ENCODE results near the gene GRXCR1. TPM values are rescaled to one million over a fixed set of nuclear protein-coding genes. Genes with fewer than 3 reads are reported as not detected.

The GRXCR1 gene
- total RNA-seq, 1 donor from 2014 or later: not detected

- Mint-ChIP-seq H3K27ac (no peak overlapping the region), H3K4me1 (no peaks in the 10 kb centered on the region), H3K9me3 (peaks cover 4% of the 10 kb centered on the region), H3K36me3 (no peaks in the 10 kb centered on the region), H3K4me3 (no peak overlapping the region), H3K27me3 (ENCODE audit: insufficient read depth, low read depth) (no peaks in the 10 kb centered on the region)
- Histone ChIP-seq H3K4me2 (no peak overlapping the region), H3K9ac (no peak overlapping the region), H2AFZ (replicated peaks) (no peak overlapping the region), H3K4me1 (no peaks in the 10 kb centered on the region), H3K4me3 (no peak overlapping the region), H3F3A (ENCODE audit: low read depth) (no peaks in the 10 kb centered on the region), H3K27ac (no peak overlapping the region), H3K27me3 (peaks cover 5% of the 10 kb centered on the region), H3K36me3 (no peaks in the 10 kb centered on the region), H3K9me3 (ENCODE audit: low read depth) (no peaks in the 10 kb centered on the region), H3K79me2 (ENCODE audit: low read depth) (no peaks in the 10 kb centered on the region), H4K20me1 (ENCODE audit: low read depth) (no peaks in the 10 kb centered on the region)
- no peak for DNase-seq (ENCODE audit: low spot score)
- TF ChIP-seq, protein P1, sequence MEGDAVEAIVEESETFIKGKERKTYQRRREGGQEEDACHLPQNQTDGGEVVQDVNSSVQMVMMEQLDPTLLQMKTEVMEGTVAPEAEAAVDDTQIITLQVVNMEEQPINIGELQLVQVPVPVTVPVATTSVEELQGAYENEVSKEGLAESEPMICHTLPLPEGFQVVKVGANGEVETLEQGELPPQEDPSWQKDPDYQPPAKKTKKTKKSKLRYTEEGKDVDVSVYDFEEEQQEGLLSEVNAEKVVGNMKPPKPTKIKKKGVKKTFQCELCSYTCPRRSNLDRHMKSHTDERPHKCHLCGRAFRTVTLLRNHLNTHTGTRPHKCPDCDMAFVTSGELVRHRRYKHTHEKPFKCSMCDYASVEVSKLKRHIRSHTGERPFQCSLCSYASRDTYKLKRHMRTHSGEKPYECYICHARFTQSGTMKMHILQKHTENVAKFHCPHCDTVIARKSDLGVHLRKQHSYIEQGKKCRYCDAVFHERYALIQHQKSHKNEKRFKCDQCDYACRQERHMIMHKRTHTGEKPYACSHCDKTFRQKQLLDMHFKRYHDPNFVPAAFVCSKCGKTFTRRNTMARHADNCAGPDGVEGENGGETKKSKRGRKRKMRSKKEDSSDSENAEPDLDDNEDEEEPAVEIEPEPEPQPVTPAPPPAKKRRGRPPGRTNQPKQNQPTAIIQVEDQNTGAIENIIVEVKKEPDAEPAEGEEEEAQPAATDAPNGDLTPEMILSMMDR (IDR thresholded peaks at IDR 0.05): no peak
- TF ChIP-seq EZH2 (IDR thresholded peaks at IDR 0.05) (no peak), EZH2phosphoT487 (IDR thresholded peaks at IDR 0.05) (no peak)
Observed at GRCh38 chr4:42881253-42881652, 11.3 kb upstream of the GRXCR1 start.

- H3K36me3 Mint-ChIP-seq: no peaks in the 10 kb centered on the region
- DNase-seq (ENCODE audit: low spot score): no peak
- Histone ChIP-seq H3K36me3 (no peaks in the 10 kb centered on the region), H2AFZ (replicated peaks) (no peak overlapping the region), H3K4me3 (no peak overlapping the region), H3K79me2 (ENCODE audit: low read depth) (no peaks in the 10 kb centered on the region), H3F3A (ENCODE audit: low read depth) (no peaks in the 10 kb centered on the region), H3K4me2 (no peak overlapping the region), H3K27ac (no peak overlapping the region), H3K27me3 (no peaks in the 10 kb centered on the region), H3K9me3 (ENCODE audit: low read depth) (no peaks in the 10 kb centered on the region), H3K9ac (no peak overlapping the region), H3K4me1 (no peaks in the 10 kb centered on the region), H4K20me1 (ENCODE audit: low read depth) (no peaks in the 10 kb centered on the region)
- H3K27me3 Mint-ChIP-seq (ENCODE audit: insufficient read depth, low read depth): no peaks in the 10 kb centered on the region
- no peak overlapping the region for H3K27ac Mint-ChIP-seq
- no peaks in the 10 kb centered on the region for H3K4me1 Mint-ChIP-seq
- H3K9me3 Mint-ChIP-seq: peaks cover 6% of the 10 kb centered on the region
- H3K4me3 Mint-ChIP-seq: no peak overlapping the region
- no peak for TF ChIP-seq EZH2 (IDR thresholded peaks at IDR 0.05)
- TF ChIP-seq EZH2phosphoT487 (IDR thresholded peaks at IDR 0.05): no peak
- TF ChIP-seq, protein P1 (IDR thresholded peaks at IDR 0.05): no peak
Observed at GRCh38 chr4:42891644-42892043, 869 bp upstream of the GRXCR1 start.

DNA sequence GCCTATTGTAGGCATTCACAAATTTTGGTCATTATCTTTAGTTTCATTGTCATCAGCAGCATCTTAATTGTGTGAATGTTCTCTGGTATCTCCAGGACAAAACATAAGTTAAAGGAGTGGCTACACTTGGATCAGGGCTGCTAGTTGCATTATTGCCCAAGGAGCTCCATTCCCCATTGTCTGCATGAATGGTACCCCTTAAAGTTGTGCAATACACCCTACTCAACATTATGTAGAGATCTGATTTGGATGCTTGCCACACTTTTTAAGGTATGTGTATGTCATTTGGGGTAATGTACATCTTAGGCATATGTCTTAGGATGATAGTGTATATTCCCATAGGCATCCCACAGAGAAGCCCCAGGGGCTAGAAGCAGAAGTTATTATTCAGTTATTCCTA is 2.9 kb downstream of the GRXCR1 start:
- Histone ChIP-seq H3K9me3 (ENCODE audit: low read depth) (no peaks in the 10 kb centered on the region), H3K27me3 (no peaks in the 10 kb centered on the region), H4K20me1 (ENCODE audit: low read depth) (no peaks in the 10 kb centered on the region), H3K79me2 (ENCODE audit: low read depth) (no peaks in the 10 kb centered on the region), H2AFZ (replicated peaks) (no peak overlapping the region), H3K4me3 (no peak overlapping the region), H3K36me3 (no peaks in the 10 kb centered on the region), H3F3A (ENCODE audit: low read depth) (no peaks in the 10 kb centered on the region), H3K27ac (no peak overlapping the region), H3K4me1 (no peaks in the 10 kb centered on the region), H3K4me2 (no peak overlapping the region), H3K9ac (no peak overlapping the region)
- Mint-ChIP-seq H3K4me1 (peaks cover 3% of the 10 kb centered on the region), H3K9me3 (peaks cover 1% of the 10 kb centered on the region), H3K27me3 (ENCODE audit: insufficient read depth, low read depth) (no peaks in the 10 kb centered on the region), H3K27ac (no peak overlapping the region), H3K36me3 (no peaks in the 10 kb centered on the region), H3K4me3 (no peak overlapping the region)
- DNase-seq (ENCODE audit: low spot score): no peak
- TF ChIP-seq EZH2phosphoT487 (IDR thresholded peaks at IDR 0.05): no peak
- TF ChIP-seq, protein P1 (IDR thresholded peaks at IDR 0.05): no peak
- TF ChIP-seq EZH2 (IDR thresholded peaks at IDR 0.05): no peak

Data from neural progenitor cell (in vitro differentiated cells).